A549 (cell line): ENCODE data around the gene COLEC12.

Experiments
- CBX2 ChIP-seq: fragments of 200-600 bp; sonication (generic); IDR thresholded peaks from 2 replicates; pipeline ENCODE4 v1.6.1; 2016; ENCODE audit warnings: low read depth, mild to moderate bottlenecking, borderline replicate concordance
- CEBPB ChIP-seq, 2 experiments: fragments of >200 bp in 1 of 2; sonication (Bioruptor Twin) in 1 of 2; formaldehyde crosslinking in 1 of 2; IDR thresholded peaks; 2 replicates each; pipeline ENCODE4 v1.6.1; 2012 to 2016
- CHD4 ChIP-seq: fragments of 200-600 bp; sonication (generic); IDR thresholded peaks from 2 replicates; pipeline ENCODE4 v1.6.1; 2016; ENCODE audit warnings: antibody characterized with exemption, mild to moderate bottlenecking, borderline replicate concordance
- FOSL2 ChIP-seq, 2 experiments: fragments of 450-650 bp in 1 of 2; fragments of >200 bp in 1 of 2; sonication (Bioruptor Twin) in 1 of 2; formaldehyde crosslinking; IDR thresholded peaks; 2 replicates each; pipeline versions ENCODE4 v1.5.0 to v1.6.1; 2016 to 2020; ENCODE audit warnings: mild to moderate bottlenecking in 1 of 2, moderate library complexity in 1 of 2
- HDAC2 ChIP-seq: fragments of 200-600 bp; sonication (generic); IDR thresholded peaks from 2 replicates; pipeline ENCODE4 v1.6.1; 2016
- MAFK ChIP-seq: fragments of 450-650 bp; IDR thresholded peaks from 2 replicates; pipeline ENCODE4 v1.6.1; 2014; ENCODE audit not compliant: partially characterized antibody
- MYC ChIP-seq: IDR thresholded peaks from 2 replicates; pipeline ENCODE4 v1.6.1; 2012; ENCODE audit warnings: mild to moderate bottlenecking, inconsistent platforms, low read length, improper control_type of control experiment, borderline replicate concordance
- NPAS2 ChIP-seq: fragments of 250-450 bp; sonication (Bioruptor Pico); IDR thresholded peaks from 2 replicates; pipeline ENCODE4 v1.8.0; 2022; ENCODE audit warnings: mild to moderate bottlenecking, moderate library complexity, borderline replicate concordance
- POLR2A ChIP-seq: IDR thresholded peaks from 2 replicates; pipeline ENCODE4 v1.6.1; 2012; ENCODE audit warnings: mild to moderate bottlenecking, low read length
- RAD21 ChIP-seq, 2 experiments: fragments of >200 bp in 1 of 2; sonication (Bioruptor Twin) in 1 of 2; formaldehyde crosslinking in 1 of 2; IDR thresholded peaks in 1 of 2; conservative IDR thresholded peaks in 1 of 2; 2 replicates in 1 of 2; 3 replicates in 1 of 2; pipeline ENCODE4 v1.6.1; 2012 to 2018; ENCODE audit warnings: inconsistent platforms in 1 of 2
- SMC3 ChIP-seq: fragments of >200 bp; sonication (Bioruptor Twin); formaldehyde crosslinking; IDR thresholded peaks from 3 replicates; pipeline ENCODE4 v1.6.1; 2018; ENCODE audit warnings: inconsistent platforms
- TF ChIP-seq, protein P1 (sequence below): fragments of >200 bp; sonication (Bioruptor Twin); formaldehyde crosslinking; IDR thresholded peaks from 3 replicates; pipeline ENCODE4 v1.5.1; 2016
- TF ChIP-seq, protein P2 (sequence below): fragments of 200-600 bp; sonication (generic); IDR thresholded peaks from 2 replicates; pipeline ENCODE4 v1.6.1; 2016; ENCODE audit warnings: antibody characterized with exemption, mild to moderate bottlenecking, moderate library complexity
- TF ChIP-seq, protein P3 (sequence below): fragments of 450-650 bp; IDR thresholded peaks from 2 replicates; pipeline ENCODE4 v1.6.1; 2014; ENCODE audit warnings: antibody characterized with exemption

GRCh38 chr18:289026-289425 lies 211.5 kb downstream of the COLEC12 start:
- TF ChIP-seq, protein P1, sequence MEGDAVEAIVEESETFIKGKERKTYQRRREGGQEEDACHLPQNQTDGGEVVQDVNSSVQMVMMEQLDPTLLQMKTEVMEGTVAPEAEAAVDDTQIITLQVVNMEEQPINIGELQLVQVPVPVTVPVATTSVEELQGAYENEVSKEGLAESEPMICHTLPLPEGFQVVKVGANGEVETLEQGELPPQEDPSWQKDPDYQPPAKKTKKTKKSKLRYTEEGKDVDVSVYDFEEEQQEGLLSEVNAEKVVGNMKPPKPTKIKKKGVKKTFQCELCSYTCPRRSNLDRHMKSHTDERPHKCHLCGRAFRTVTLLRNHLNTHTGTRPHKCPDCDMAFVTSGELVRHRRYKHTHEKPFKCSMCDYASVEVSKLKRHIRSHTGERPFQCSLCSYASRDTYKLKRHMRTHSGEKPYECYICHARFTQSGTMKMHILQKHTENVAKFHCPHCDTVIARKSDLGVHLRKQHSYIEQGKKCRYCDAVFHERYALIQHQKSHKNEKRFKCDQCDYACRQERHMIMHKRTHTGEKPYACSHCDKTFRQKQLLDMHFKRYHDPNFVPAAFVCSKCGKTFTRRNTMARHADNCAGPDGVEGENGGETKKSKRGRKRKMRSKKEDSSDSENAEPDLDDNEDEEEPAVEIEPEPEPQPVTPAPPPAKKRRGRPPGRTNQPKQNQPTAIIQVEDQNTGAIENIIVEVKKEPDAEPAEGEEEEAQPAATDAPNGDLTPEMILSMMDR: no peak
- TF ChIP-seq, protein P2, sequence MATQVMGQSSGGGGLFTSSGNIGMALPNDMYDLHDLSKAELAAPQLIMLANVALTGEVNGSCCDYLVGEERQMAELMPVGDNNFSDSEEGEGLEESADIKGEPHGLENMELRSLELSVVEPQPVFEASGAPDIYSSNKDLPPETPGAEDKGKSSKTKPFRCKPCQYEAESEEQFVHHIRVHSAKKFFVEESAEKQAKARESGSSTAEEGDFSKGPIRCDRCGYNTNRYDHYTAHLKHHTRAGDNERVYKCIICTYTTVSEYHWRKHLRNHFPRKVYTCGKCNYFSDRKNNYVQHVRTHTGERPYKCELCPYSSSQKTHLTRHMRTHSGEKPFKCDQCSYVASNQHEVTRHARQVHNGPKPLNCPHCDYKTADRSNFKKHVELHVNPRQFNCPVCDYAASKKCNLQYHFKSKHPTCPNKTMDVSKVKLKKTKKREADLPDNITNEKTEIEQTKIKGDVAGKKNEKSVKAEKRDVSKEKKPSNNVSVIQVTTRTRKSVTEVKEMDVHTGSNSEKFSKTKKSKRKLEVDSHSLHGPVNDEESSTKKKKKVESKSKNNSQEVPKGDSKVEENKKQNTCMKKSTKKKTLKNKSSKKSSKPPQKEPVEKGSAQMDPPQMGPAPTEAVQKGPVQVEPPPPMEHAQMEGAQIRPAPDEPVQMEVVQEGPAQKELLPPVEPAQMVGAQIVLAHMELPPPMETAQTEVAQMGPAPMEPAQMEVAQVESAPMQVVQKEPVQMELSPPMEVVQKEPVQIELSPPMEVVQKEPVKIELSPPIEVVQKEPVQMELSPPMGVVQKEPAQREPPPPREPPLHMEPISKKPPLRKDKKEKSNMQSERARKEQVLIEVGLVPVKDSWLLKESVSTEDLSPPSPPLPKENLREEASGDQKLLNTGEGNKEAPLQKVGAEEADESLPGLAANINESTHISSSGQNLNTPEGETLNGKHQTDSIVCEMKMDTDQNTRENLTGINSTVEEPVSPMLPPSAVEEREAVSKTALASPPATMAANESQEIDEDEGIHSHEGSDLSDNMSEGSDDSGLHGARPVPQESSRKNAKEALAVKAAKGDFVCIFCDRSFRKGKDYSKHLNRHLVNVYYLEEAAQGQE: no peak
- TF ChIP-seq RAD21 (conservative IDR thresholded peaks at IDR 0.05 in 1 of 2, IDR thresholded peaks at IDR 0.05 in 1 of 2): no peak
- TF ChIP-seq CBX2: no peak
- no peak for TF ChIP-seq POLR2A
- TF ChIP-seq MAFK: no peak
- TF ChIP-seq, protein P3, sequence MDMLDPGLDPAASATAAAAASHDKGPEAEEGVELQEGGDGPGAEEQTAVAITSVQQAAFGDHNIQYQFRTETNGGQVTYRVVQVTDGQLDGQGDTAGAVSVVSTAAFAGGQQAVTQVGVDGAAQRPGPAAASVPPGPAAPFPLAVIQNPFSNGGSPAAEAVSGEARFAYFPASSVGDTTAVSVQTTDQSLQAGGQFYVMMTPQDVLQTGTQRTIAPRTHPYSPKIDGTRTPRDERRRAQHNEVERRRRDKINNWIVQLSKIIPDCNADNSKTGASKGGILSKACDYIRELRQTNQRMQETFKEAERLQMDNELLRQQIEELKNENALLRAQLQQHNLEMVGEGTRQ: no peak
- TF ChIP-seq HDAC2: no peak
- TF ChIP-seq NPAS2 (CRISPR knock-in tag): no peak
- TF ChIP-seq MYC: no peak
- TF ChIP-seq CEBPB (IDR thresholded peaks at IDR 0.05): no peak
- TF ChIP-seq FOSL2 (IDR thresholded peaks at IDR 0.05): no peak
- no peak for TF ChIP-seq FOSL2 (CRISPR knock-in tag; IDR thresholded peaks at IDR 0.05)
- TF ChIP-seq SMC3: no peak
- TF ChIP-seq CHD4: no peak
